A549 treated with GW870086 at 1 μM for 4 hours (cell line): ENCODE data around the gene MYCBP2. TPM values are rescaled to one million over a fixed set of nuclear protein-coding genes. Genes with fewer than 3 reads are reported as not detected.

Source experiments
- total RNA-seq: library from RNA; stranded (reverse); fragments of 200-300 nt; extraction: Qiagen RNA extraction; gene quantifications from 5 replicates; pipeline ENCODE4 v1.2.3, GENCODE V29; 2022; ENCODE audit warnings: low read depth

Gene MYCBP2, protein sequence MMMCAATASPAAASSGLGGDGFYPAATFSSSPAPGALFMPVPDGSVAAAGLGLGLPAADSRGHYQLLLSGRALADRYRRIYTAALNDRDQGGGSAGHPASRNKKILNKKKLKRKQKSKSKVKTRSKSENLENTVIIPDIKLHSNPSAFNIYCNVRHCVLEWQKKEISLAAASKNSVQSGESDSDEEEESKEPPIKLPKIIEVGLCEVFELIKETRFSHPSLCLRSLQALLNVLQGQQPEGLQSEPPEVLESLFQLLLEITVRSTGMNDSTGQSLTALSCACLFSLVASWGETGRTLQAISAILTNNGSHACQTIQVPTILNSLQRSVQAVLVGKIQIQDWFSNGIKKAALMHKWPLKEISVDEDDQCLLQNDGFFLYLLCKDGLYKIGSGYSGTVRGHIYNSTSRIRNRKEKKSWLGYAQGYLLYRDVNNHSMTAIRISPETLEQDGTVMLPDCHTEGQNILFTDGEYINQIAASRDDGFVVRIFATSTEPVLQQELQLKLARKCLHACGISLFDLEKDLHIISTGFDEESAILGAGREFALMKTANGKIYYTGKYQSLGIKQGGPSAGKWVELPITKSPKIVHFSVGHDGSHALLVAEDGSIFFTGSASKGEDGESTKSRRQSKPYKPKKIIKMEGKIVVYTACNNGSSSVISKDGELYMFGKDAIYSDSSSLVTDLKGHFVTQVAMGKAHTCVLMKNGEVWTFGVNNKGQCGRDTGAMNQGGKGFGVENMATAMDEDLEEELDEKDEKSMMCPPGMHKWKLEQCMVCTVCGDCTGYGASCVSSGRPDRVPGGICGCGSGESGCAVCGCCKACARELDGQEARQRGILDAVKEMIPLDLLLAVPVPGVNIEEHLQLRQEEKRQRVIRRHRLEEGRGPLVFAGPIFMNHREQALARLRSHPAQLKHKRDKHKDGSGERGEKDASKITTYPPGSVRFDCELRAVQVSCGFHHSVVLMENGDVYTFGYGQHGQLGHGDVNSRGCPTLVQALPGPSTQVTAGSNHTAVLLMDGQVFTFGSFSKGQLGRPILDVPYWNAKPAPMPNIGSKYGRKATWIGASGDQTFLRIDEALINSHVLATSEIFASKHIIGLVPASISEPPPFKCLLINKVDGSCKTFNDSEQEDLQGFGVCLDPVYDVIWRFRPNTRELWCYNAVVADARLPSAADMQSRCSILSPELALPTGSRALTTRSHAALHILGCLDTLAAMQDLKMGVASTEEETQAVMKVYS (N-terminal part only)
- total RNA-seq = 14.0 to 21.3 TPM (median 17.3 TPM) in 5 replicates

DNA sequence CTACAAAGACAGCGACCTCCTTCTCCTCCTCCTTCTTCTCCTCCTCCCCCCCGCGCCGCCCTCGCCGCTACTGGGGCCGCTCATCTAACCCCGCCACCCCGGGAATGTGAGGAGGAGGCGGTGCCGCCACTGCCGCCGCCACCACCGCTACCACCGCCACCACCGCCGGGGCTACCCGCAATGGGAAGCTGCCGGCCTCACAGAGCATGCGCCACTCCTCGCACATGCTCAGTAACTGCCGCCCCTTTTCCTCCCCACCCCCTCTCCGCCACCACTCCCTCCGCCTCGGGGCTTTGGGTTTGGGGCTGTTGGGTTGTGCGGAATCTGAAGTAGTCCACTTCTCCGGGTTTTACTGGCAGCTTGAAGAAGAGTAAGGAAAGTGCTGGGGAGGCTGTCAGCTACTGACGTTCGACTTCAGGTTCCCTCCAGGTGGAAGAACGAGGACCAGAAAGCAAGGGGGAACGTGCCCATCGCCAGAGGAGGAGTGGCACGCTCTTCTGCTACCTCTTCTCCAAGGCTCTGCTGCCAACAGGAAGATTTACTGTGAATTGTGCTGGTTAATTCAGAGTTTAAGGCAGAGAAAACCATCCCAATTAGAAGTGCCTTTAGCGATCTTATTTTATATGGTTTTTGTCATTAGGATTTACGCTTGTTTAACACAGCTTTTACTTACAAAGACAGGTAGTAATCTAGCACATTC is at the start of gene MYCBP2:
TSS of gene MYCBP2 (minus strand) at position 190 of the 700 bp plus-strand sequence. CDS start 319 bp downstream, outside the sequence.

DNA sequence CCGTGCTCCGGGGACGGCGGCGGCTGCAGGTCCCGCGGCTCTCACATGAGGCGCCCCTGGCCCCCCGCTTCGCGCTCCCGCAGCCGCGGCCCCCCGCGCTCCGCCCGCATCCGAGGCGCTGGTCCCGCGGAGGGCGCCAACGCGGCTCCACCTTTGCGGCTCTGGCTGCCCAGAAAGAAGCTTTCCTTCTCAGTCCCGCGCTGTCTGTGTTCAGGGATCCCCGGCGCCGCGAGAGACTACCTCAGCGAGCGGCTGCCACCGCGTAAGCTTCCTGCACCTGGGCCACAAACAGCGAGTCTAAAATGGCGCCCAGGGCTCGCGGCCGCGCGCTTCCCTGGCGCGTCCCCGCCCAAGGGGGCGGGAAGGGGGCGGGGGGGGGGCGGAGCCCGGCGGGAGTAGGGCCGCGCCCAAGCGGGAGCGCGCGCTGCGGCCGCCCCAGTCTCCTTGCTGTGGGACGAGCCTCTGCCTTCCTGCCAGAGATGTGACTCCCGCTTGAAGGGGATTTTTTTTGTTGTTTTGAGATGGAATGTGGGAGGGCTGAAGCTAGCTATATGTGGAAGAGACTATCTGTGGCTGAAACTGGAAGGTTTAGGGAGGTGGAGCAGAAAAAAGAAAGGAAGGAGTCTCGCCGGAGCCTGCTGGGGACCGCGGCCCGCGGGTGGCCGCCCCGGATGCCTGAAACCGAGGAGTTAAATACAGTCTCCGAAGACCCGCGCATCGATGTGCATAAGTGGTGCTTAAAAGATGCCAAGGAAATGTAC is 299.9 kb downstream of the MYCBP2 start, which contains the start of gene FBXL3:
TSS of gene FBXL3 (minus strand) at position 299 of the 761 bp plus-strand sequence. CDS start 5,299 bp downstream, outside the sequence.

Other genes starting within 250 kb of the MYCBP2 start
- 0.76 to 1.1 TPM (median 0.93 TPM) in 5 replicates for gene SCEL, start 208.6 kb upstream of the MYCBP2 start, total RNA-seq